ENCODE data around the gene EPB42.

GRCh38 chr15:43218908-43219706, 1.7 kb downstream of the EPB42 start:
- TF ChIP-seq POLR2A (IDR thresholded peaks at IDR 0.05) (no peak), CTCF (IDR thresholded peaks at IDR 0.05) (no peak), POLR2AphosphoS5 (IDR thresholded peaks at IDR 0.05) (no peak)

Data from gastroesophageal sphincter (tissue), 3 donors.